Natural killer cell (primary cell): ENCODE measurements around the gene LARP4B. TPM values are rescaled to one million over a fixed set of nuclear protein-coding genes. Genes with fewer than 3 reads are reported as not detected.

Source experiments
- ATAC-seq, 3 donors: fragments of 150-1000 bp in 2 of 3; fragments of 200-7000 bp in 1 of 3; cut with Tn5 transposase; 1 replicate in 1 of 3; 2 replicates in 2 of 3; pipeline ENCODE4 v1.10.0; 2021; ENCODE audit warnings: mild to moderate bottlenecking in 2 of 3, moderate library complexity in 2 of 3
- DNase-seq, 2 donors: peaks; one replicate each; pipeline versions ENCODE4 v3.0.0 to v3.0.0-alpha.2; 2013 to 2021; ENCODE audit warnings: mixed read lengths in 1 of 2
- H3K27ac ChIP-seq: one replicate; pipeline ENCODE4 v1.5.1; 2013; ENCODE audit warnings: mild to moderate bottlenecking, low read length
- H3K27me3 ChIP-seq: one replicate; pipeline ENCODE4 v1.6.1; 2013; ENCODE audit warnings: low read length; ENCODE audit not compliant: control insufficient read depth, insufficient read depth
- H3K36me3 ChIP-seq: one replicate; pipeline ENCODE4 v1.6.1; 2013; ENCODE audit warnings: low read length; ENCODE audit not compliant: control insufficient read depth, insufficient read depth
- H3K4me1 ChIP-seq: one replicate; pipeline ENCODE4 v1.6.1; 2013; ENCODE audit warnings: low read length; ENCODE audit not compliant: control insufficient read depth, insufficient read depth
- H3K4me3 ChIP-seq: one replicate; pipeline ENCODE4 v1.5.1; 2013; ENCODE audit warnings: low read length
- H3K9me3 ChIP-seq: one replicate; pipeline ENCODE4 v1.6.1; 2013; ENCODE audit warnings: low read length; ENCODE audit not compliant: control insufficient read depth, insufficient read depth
- H3K27ac Mint-ChIP-seq, 2 donors: one replicate each; pipeline ENCODE4 v1.8.0; 2022; ENCODE audit warnings: mild to moderate bottlenecking in 2 of 2, mixed read lengths in 2 of 2, moderate library complexity in 1 of 2
- H3K27me3 Mint-ChIP-seq, 2 donors: one replicate each; pipeline ENCODE4 v1.8.0; 2022; ENCODE audit warnings: low read depth in 2 of 2, mixed read lengths in 2 of 2
- H3K36me3 Mint-ChIP-seq: one replicate; pipeline ENCODE4 v1.8.0; 2022; ENCODE audit warnings: mixed read lengths
- H3K4me1 Mint-ChIP-seq, 2 donors: one replicate each; pipeline ENCODE4 v1.8.0; 2022; ENCODE audit warnings: mixed read lengths in 2 of 2
- H3K4me3 Mint-ChIP-seq: one replicate; pipeline ENCODE4 v1.8.0; 2022; ENCODE audit warnings: mild to moderate bottlenecking, moderate library complexity, mixed read lengths
- H3K9me3 Mint-ChIP-seq, 2 donors: one replicate each; pipeline ENCODE4 v1.8.0; 2022; ENCODE audit warnings: mixed read lengths in 2 of 2
- WGBS: methylation state at CpG from one replicate; pipeline ENCODE4 v1.1.7; 2013; ENCODE audit warnings: missing lambda C conversion rate; ENCODE audit not compliant: insufficient coverage; 5-methylcytosine and 5-hydroxymethylcytosine counted together
- intact Hi-C: fragments of 100-400 bp; cut with micrococcal nuclease; formaldehyde crosslinking; loops from one replicate; pipeline ENCODE4 v1.14.2; 2022
- total RNA-seq, 4 donors: library from RNA; stranded (reverse); fragments of 120-200 nt in 1 of 4; gene quantifications; one replicate each; pipeline versions ENCODE4 v1.2.3 to v1.2.4, GENCODE V29; 2013 to 2022
- TF ChIP-seq, protein P1 (sequence below): fragments of 200-600 bp; IDR thresholded peaks from one replicate; pipeline ENCODE4 v1.8.0; 2022; ENCODE audit warnings: antibody characterized with exemption

The LARP4B gene
- total RNA-seq, 3 donors from 2014 or later (not counting 1 experiment from before 2014, with no cell fraction given): 75.5 to 95.4 (median 90.2) TPM

DNA sequence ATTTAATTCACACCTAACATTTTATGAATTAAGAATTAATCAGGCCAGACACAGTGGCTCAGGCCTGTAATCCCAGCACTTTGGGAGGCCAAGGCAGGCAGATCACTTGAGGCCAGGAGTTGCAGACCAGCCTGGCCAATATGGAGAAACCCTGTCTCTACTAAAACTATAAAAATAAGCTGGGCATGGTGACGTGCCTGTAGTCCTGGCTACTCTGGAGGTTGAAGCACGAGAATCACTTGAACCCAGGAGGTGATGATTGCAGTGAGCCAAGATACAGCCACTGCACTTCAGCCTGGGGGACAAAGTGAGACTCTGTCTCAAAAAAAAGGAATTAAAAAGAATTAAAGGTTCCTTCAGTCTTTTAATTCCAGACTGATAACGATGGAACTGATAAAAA lies 11.1 kb downstream of the LARP4B start:
- no peak overlapping the region for H3K4me3 ChIP-seq
- DNase-seq (no peak), ATAC-seq (no peak)
- peaks cover 13% of the 10 kb centered on the region for H3K4me1 ChIP-seq
- intact Hi-C loops: no loop called here
- TF ChIP-seq, protein P1, sequence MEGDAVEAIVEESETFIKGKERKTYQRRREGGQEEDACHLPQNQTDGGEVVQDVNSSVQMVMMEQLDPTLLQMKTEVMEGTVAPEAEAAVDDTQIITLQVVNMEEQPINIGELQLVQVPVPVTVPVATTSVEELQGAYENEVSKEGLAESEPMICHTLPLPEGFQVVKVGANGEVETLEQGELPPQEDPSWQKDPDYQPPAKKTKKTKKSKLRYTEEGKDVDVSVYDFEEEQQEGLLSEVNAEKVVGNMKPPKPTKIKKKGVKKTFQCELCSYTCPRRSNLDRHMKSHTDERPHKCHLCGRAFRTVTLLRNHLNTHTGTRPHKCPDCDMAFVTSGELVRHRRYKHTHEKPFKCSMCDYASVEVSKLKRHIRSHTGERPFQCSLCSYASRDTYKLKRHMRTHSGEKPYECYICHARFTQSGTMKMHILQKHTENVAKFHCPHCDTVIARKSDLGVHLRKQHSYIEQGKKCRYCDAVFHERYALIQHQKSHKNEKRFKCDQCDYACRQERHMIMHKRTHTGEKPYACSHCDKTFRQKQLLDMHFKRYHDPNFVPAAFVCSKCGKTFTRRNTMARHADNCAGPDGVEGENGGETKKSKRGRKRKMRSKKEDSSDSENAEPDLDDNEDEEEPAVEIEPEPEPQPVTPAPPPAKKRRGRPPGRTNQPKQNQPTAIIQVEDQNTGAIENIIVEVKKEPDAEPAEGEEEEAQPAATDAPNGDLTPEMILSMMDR: no peak
- H3K36me3 ChIP-seq: peaks cover 6% of the 10 kb centered on the region
- peaks cover 42% of the 10 kb centered on the region in 2 donors for H3K4me1 Mint-ChIP-seq
- H3K27ac Mint-ChIP-seq: peak overlapping the region; percentile 52 to 64
- H3K27me3 ChIP-seq: no peaks in the 10 kb centered on the region
- H3K4me3 Mint-ChIP-seq: no peak overlapping the region
- 83% methylated on average over 2 of the region's 3 CpGs for WGBS
- H3K27me3 Mint-ChIP-seq: no peaks in the 10 kb centered on the region
- H3K27ac ChIP-seq: no peak overlapping the region
- no peaks in the 10 kb centered on the region for H3K9me3 ChIP-seq
- H3K36me3 Mint-ChIP-seq: no peaks in the 10 kb centered on the region
- no peaks in the 10 kb centered on the region for H3K9me3 Mint-ChIP-seq

- Histone ChIP-seq H3K27ac (no peak overlapping the region), H3K4me3 (no peak overlapping the region), H3K36me3 (peaks cover 5% of the 10 kb centered on the region), H3K4me1 (peaks cover 11% of the 10 kb centered on the region), H3K27me3 (no peaks in the 10 kb centered on the region), H3K9me3 (no peaks in the 10 kb centered on the region)
- peaks cover 35 to 38% of the 10 kb centered on the region in 2 donors for H3K4me1 Mint-ChIP-seq
- H3K27ac Mint-ChIP-seq: peak overlapping the region; percentile 52 to 64
- DNase-seq (no peak), ATAC-seq (peak in 2 of 3 donors; percentile 49 to 63)
- no peaks in the 10 kb centered on the region for H3K9me3 Mint-ChIP-seq
- H3K36me3 Mint-ChIP-seq: no peaks in the 10 kb centered on the region
- WGBS: 71% methylated on average over 3 of the region's 3 CpGs
- H3K4me3 Mint-ChIP-seq: no peak overlapping the region
- TF ChIP-seq, protein P1: no peak
- intact Hi-C loops: no loop called here
- no peaks in the 10 kb centered on the region for H3K27me3 Mint-ChIP-seq
Observed at GRCh38 chr10:919481-919880, 12.0 kb downstream of the LARP4B start.

GRCh38 chr10:917999-918398 lies 13.5 kb downstream of the LARP4B start:
- peaks cover 10% of the 10 kb centered on the region for H3K4me1 ChIP-seq
- intact Hi-C loops: no loop called here
- H3K4me3 Mint-ChIP-seq: no peak overlapping the region
- TF ChIP-seq, protein P1: no peak
- no peak overlapping the region for H3K27ac ChIP-seq
- no peaks in the 10 kb centered on the region for H3K27me3 ChIP-seq
- ATAC-seq (no peak), DNase-seq (no peak)
- H3K4me3 ChIP-seq: no peak overlapping the region
- peaks cover 3% of the 10 kb centered on the region for H3K36me3 ChIP-seq
- peaks cover 28 to 35% of the 10 kb centered on the region in 2 donors for H3K4me1 Mint-ChIP-seq
- H3K9me3 ChIP-seq: no peaks in the 10 kb centered on the region
- H3K9me3 Mint-ChIP-seq: no peaks in the 10 kb centered on the region
- no peaks in the 10 kb centered on the region for H3K27me3 Mint-ChIP-seq
- 97% methylated on average over 3 of the region's 3 CpGs for WGBS
- peak overlapping the region in 1 of 2 donors; percentile 61 for H3K27ac Mint-ChIP-seq
- no peaks in the 10 kb centered on the region for H3K36me3 Mint-ChIP-seq

- peaks cover 31 to 37% of the 10 kb centered on the region in 2 donors for H3K4me1 Mint-ChIP-seq
- H3K27ac Mint-ChIP-seq: peak overlapping the region in 1 of 2 donors; percentile 61
- Histone ChIP-seq H3K27ac (no peak overlapping the region), H3K4me1 (peaks cover 9% of the 10 kb centered on the region), H3K9me3 (no peaks in the 10 kb centered on the region), H3K27me3 (no peaks in the 10 kb centered on the region), H3K36me3 (peaks cover 3% of the 10 kb centered on the region), H3K4me3 (no peak overlapping the region)
- no peaks in the 10 kb centered on the region for H3K36me3 Mint-ChIP-seq
- H3K4me3 Mint-ChIP-seq: no peak overlapping the region
- H3K27me3 Mint-ChIP-seq: no peaks in the 10 kb centered on the region
- intact Hi-C loops: no loop called here
- ATAC-seq: no peak
- H3K9me3 Mint-ChIP-seq: no peaks in the 10 kb centered on the region
- WGBS: 99% methylated on average over 3 of the region's 3 CpGs
- TF ChIP-seq, protein P1: no peak
- DNase-seq: no peak
Observed at GRCh38 chr10:917416-917720, 14.1 kb downstream of the LARP4B start.
